NCI-H1105 treated with DMSO at 0.1 percent for 48 hours (cell line): ENCODE measurements around the gene CDK14.

ENCODE experiments used
- DNase-seq: peaks from one replicate; lab custom pipeline; 2025; lab: John Stamatoyannopoulos, UW

CDK14 gene

GRCh38 chr7:90596671-90597562 is 796 bp downstream of the CDK14 start:
- DNase-seq = no peak

GRCh38 chr7:90597563-90598253 is 1.6 kb downstream of the CDK14 start:
- no peak for DNase-seq

GRCh38 chr7:90599038-90599437 is 2.9 kb downstream of the CDK14 start:
- no peak for DNase-seq

- DNase-seq = no peak
Observed at GRCh38 chr7:90599892-90600555, 3.9 kb downstream of the CDK14 start.

- no peak for DNase-seq
Observed at GRCh38 chr7:90602303-90602702, 6.2 kb downstream of the CDK14 start.

GRCh38 chr7:90603346-90603745 is 7.2 kb downstream of the CDK14 start:
- no peak for DNase-seq

GRCh38 chr7:90604383-90604782 is 8.3 kb downstream of the CDK14 start:
- no peak for DNase-seq

GRCh38 chr7:90605055-90605454 is 8.9 kb downstream of the CDK14 start:
- DNase-seq = peak; percentile 68

- DNase-seq = no peak
Observed at GRCh38 chr7:90607196-90607595, 11.1 kb downstream of the CDK14 start.

GRCh38 chr7:90610105-90610504 is 14.0 kb downstream of the CDK14 start:
- no peak for DNase-seq

- no peak for DNase-seq
Observed at GRCh38 chr7:90611115-90611514, 15.0 kb downstream of the CDK14 start.

- peak; percentile 24 for DNase-seq
Observed at GRCh38 chr7:90613088-90613498, 17.0 kb downstream of the CDK14 start.

GRCh38 chr7:90617442-90617841 is 21.3 kb downstream of the CDK14 start:
- no peak for DNase-seq

- no peak for DNase-seq
Observed at GRCh38 chr7:90618876-90619275, 22.8 kb downstream of the CDK14 start.

GRCh38 chr7:90621125-90621746 is 25.1 kb downstream of the CDK14 start:
- DNase-seq = no peak

GRCh38 chr7:90621747-90622140 is 25.6 kb downstream of the CDK14 start:
- DNase-seq = no peak

GRCh38 chr7:90622670-90623069 is 26.5 kb downstream of the CDK14 start:
- DNase-seq = no peak

GRCh38 chr7:90624225-90624911 is 28.2 kb downstream of the CDK14 start:
- no peak for DNase-seq

- no peak for DNase-seq
Observed at GRCh38 chr7:90625051-90625450, 28.9 kb downstream of the CDK14 start.

GRCh38 chr7:90625562-90625961 is 29.4 kb downstream of the CDK14 start:
- peak; percentile 52 for DNase-seq

GRCh38 chr7:90626013-90626412 is 29.9 kb downstream of the CDK14 start:
- DNase-seq = no peak
